Putamen (tissue), 1 donor: ENCODE data around the gene DPF3.

Experiments used
- DNase-seq: peaks from one replicate; pipeline ENCODE4 v3.0.0-alpha.2; 2016; ENCODE audit warnings: low spot score

Gene DPF3

DNA sequence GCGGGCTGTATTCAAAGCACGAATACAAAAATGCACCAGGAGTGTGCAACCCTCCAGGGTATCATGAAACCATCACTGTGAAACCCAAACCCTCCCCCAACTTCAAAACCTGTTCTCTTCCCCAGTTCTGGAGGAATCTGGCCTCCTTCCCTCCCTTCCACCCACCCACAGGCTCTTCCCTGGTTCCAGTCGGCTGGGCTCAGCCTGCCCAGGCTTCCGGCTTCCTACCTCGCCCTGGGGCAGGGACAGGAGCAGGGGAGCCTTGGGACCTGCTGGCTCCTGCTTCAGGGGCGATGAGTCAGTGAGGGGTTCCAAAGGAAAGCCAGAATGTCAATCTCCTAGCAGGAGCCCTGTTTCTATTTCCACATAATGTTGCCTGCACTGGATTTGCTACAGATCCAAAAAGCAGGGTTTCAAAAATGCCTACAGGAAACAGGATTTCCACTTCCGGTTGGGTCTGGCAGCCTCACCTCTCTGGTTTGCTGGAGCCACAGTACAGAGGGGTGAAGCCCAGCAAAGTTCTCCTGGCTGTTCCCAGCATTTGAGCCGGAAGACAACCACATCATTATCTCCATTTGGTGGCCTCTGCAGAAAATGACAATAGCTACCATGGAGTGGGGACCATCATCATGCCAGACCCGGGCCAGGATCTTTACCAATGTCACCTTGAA lies 278.3 kb downstream of the DPF3 start:
- no peak for DNase-seq

DNA sequence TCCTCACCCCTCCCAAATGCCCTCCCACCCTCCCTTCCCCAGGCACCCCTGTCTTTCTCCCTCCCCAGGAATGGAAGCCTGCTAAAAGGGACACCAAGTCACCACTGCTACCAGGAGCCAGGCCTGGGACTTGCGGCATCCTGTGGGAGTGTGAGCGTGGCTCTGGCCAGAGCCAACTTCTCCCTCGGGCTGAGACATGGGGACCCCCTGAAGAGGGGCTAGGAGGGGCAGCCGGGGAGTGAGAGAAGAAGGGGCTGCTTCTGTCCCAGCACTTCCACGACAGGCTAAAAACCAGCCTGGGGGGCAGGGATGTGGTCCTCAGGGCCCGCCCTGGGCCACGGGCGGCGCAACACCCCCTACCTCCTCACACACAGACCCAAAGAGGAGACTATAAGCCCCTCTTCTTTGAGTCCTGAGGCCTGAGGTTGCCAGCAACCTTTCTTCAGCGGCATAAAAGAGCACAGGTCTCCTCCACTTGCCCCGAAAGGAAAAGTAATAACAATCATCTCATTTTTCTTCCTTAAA lies 278.9 kb downstream of the DPF3 start:
- no peak for DNase-seq

DNA sequence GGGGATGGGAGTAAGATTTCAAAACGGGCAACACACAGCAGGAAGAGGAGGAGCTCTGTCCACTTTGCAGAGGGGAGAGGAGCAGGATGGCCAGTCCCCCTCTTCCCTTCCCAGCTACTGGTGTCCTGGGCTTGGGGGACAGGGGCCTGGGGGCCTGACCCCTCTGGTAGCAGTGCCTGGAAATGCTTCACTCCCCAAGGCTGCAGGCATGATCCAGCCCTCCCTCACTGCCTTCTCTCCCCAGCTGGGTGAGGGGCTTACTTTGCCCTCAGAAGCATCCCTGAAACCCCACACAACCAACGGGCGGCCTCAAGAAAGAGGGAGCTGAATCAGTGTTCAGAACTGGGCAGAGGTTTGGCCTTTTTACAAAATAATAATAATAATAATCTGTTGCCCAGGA lies 279.5 kb downstream of the DPF3 start:
- no peak for DNase-seq

DNA sequence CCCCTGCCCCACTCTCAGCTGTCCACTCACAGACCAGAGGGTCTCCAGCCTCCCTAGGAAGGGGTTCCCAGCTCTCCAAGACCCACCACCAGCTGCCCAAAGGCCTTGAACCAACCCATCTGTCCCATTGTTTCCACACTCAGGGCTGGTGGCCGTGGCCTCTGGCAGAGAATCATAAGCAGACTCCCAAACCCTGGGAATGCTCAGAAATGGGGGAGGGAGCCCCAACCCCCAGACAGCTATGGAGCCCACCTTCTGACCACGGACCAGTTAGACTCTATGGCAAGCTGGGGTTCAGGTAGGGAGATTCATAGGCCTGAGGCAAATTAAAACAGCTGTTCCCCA lies 280.0 kb downstream of the DPF3 start:
- DNase-seq = no peak

DNA sequence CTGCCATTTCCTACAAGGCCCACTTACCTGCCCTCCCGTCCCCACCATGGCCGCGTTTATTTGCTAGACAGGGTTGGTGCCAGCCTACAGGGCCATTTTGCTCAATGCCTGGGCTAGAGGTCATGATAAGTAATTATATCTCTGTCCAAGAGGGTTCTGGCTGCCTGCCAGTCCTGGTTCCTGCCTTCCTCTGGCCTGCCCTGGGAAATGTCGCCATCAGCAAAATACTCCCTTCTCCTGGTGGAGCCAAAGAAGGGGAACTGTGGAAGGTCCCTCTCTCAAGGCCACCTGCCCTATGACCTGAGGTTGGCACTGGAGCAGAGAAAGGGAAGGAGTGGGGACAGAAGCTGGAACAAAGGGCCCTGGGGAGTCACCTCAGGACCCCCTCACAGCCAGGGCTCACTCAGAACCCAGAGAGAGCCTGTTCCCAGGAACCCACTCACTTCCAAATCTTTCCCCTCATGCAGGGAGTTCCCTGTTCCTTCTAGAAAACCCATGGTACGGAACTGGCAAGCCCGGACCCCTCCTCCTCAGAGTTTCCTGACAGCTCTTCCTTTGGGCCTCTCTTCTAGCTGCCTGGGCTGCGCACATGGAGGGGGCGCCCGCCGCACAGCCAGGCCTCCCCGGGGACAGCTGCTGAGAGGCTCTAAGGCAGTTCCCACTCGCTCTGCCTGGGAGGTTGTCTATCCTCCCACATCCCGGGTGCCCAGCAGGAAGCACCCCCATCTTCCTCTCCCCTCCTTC lies 280.5 kb downstream of the DPF3 start:
- DNase-seq = no peak

DNA sequence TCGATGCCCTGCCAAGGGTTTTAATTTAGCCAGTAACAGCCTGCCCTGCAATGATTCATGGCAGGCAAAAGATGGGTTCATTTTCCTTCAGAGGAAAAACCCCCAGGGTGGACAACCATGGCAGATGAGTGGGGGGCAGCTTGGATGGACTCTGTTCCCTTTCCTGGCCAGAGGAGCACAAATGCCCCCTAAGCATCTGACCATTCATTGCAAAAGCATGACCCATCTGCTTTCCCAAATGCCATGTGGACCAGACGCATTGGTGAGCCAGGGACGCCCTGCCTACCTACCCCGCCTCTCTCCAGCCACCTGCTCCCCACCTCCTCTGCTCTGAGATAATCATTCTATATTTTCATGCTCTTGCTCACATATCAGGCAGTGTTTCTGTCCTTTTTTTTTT lies 281.9 kb downstream of the DPF3 start:
- no peak for DNase-seq

DNA sequence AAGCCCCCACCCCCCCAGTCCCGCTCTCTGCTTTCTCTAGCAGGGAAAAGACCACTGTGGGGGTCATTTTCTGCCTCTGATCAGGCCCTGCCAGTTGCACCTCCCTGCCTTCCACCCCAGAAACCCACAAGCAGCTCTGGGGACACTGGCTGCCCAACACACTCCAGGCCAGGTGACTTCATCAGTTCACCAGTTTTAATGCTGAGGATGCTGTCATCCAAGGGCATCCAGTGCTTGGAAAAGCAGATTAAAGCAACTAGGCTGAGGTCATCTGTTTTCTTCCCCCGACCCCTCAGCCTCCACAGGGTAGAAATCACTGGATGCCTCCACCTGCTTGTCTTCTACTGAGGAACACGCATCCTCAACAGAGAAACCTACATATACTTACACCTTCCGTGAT lies 282.4 kb downstream of the DPF3 start:
- DNase-seq = no peak

DNA sequence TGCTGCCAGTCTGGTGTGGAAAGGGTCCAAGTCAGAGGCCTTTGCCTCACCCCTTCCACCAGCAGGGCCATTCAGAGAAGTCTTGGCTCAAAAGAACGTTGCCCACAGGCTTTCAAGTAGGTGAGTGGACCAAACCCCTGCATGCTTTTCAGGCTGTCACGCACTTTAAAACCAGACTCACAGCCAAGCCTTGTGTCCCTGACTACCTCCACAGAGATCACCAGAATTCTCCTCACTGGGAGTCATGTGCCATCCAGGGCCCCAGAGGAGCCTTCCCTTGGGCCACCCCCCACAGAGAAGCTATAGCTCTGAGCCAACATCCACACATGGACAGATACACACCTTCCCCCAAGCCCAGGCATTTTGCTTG lies 283.1 kb downstream of the DPF3 start:
- no peak for DNase-seq

DNA sequence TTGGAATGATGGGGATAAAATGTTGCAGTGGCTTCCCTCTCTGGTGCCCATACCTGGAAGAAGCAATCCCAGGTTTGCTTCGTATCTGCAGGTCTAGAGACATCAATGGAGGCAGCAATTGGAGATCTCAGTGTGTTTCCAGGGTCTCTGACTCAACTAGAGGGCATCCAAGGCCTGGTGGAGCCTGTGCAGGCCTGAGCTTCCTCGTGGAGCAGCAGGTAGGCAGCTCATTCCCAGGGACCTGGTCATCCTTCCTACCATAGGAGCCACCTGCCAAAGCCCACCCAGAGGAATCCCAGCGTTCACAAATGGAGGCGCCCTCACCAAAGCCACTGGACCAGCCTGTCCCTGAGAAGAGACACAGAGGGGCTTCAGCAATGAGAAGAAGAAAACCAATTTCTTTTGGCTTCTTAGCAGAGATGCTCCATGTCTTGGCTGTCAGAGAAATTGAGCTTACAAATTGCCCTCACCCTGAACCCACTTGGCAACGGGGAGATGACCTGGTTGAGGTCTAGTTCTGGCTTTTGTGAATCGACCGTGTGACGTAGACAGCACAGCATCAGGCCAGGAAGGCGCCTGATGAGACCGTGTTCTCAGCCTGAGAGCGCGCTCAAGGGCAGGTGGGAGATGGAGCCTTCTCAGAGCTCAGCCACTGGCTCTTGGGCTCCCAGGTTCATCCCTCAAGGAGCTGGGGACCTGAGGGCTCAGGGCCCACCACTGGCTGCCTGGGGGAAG lies 283.6 kb downstream of the DPF3 start:
- no peak for DNase-seq

DNA sequence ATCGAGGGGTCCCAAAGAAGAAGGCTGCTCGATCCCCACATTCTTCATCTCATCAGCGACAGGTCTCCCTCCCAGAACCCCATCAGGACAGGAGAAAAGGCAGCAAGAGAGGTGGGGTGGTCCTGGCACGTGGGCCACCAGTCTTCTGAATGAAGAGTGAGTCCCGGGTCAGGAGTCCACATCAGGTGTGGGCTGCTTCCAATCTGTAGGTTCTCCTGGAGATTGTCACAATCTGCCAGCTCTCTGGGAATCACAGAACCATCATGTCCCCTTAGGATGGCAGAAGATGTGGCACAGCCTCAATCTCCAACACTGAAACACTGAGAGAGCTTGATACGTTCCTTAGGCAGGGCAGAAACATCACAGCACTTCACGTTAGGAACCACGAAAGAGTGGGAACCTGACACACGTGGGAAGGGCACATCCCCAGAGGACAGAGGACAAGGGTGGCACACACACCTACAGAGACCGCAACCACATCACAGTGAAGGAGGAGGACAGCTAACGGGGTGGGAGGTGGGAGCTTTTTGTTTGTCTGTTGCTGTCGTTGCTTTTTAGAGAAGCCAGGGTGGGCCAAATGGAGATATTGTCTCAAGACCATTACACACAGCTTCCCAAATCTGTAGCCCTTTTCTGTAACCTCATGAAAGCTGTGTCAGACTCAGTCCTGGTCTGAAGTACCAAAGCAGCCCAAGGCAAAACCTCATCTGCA lies 284.5 kb downstream of the DPF3 start:
- no peak for DNase-seq

DNA sequence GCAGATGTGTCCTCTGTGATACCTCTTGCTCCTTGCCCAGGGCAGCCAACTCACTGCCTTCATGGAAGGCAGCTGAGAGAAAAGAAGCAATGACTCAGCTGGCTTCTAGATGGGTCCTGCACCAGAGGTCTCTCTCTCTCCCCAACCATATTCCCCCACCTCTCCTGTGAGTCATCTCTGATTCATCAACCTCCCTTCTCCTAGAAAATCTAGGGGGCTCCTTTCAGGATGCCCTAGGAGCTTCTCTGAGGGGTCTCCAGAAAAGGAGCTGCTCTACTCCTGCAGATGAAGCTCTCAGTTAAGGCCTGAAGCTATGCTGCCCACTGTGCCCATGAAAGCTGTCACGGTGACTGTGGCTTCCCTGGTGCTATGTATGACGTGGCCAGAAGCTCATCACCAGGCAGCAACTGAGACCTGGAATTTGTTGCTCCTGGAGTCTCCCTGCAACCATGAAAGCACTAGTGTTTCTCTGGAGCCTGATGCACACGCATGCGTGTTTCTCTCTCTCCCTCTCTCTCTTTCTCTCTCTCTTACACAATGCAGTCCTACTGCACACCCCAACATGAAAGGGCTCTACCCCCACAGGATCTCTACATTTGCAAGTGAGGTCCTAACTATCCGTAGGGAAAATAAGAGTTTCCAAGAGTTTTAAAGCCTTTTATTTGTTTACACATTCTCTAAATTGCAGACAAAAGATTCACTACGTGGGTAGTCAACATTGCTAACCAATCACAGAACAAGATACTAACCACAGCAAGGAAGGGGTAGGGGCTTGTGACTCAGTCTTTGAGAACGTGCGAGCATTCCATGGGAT lies 285.3 kb downstream of the DPF3 start:
- DNase-seq = no peak

DNA sequence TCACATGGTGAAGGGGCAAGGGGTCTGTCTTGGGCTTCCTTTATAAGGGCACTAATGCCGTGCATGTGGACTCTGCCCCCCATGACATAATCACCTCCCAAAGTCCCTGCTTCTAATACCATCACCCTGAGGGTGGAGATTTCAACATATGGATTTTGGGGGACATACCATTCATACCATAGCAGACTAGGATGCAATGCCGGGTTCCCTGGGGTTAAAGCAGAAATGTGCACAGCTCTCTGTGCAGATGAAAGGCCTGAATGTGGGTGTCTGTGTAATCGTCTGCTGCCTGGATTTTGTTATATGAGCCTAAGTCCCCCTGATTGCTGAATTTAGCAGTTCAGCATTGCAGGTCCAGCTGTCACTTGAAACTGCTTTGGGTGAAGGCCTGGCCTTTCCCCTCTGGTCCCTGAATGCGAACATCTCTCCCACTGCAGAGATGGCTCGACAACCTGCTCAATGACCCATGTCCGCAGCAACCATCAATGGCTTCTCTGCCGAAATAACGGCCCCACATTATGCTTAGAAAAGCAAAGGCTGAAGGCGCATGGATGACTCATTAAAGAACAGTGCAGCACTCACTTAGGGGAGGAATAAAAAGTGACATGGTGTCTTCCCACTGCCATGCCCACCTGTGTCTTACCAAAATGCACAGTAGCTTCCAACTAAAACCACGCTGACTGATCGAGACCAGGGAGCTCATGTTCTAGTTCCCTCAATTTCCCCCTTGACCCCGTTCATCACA lies 286.3 kb downstream of the DPF3 start:
- no peak for DNase-seq

DNA sequence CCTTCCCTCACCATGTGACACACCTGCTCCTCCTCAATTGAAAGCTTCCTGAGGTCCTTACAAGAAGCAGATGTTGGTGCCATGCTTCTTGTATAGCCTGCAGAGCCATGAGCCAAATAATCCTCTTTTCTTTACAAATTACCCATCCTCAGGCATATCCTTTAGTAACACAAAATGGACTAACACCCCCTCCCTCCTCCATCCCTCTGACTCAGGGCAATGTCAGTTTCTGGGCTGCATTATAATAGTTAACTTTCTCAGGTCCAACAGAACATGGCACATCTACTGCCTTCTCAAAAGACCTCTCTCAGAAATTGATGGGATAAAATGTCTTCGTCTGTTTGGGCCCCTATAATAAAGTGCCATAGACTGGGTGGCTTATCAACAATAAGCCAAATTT lies 287.0 kb downstream of the DPF3 start:
- no peak for DNase-seq

DNA sequence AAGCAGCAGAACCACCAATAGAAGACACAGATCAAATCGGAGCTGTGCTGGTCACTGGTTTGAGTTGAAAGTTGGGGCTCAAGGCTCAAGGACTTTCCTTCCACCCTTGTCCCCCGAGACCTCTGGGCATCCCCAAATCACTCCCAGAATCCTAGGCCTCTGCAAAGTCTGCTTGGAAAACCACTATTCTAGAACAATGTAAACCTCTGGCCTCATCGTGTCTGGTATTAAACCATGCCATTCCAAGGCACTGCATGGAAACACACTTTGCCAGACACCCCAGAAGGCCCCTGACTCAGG lies 288.0 kb downstream of the DPF3 start:
- no peak for DNase-seq

DNA sequence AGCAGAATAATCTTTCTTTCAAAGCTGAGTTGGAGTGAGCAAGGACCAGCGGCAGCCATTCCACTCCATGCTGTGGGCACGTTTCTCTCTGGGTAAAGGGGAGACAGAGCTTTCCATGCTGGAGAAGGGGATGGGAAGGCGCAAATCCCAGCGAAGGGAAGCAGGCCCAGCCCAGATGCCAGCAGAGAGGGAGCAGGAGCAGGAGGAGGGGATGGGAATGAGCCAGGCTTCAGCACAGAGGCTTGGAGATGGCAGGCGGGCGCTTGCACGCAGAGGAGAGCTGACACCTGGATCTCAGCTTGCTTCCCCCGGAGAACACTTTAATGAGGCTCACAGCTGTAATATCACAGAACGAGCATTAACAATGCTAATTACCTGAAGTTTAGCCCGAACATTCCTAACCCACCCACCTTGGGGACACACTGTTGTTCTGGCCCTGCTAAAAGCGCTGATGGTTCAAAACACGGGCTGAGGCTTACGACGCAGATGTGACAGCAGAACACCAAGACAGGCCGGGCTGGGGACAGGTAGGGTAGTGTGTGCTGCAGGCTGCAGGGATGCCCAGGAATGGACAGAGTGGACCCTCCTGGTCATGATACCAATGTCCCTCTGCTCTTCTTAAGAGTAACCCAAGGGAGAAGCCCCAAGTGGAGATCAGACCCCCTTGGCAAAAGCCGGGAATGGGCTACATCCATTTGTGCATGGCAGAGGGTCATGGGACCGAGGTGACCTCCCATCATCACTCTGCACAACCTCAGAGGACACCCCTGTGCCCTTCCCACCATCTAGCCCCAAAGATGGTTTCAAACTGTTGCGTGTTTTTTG lies 288.6 kb downstream of the DPF3 start:
- no peak for DNase-seq

DNA sequence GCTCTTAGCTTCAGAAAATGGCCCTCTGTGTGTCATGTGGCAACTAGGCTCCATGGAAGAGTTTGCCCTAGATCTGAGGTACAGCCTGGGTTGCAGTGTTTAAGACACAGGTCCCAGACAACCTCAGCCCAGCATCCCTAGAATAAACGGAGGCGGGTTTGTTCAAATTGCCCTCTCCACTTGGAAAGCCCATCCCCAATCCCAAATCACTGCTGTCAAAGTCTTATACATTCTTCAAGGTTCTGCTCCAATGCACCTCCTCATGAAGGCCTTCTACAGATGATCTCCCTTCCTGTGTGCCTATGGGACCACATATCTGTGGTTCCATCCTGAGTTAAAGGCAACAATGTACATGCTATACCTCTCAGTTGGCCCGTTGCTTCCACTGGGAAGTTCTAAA lies 289.8 kb downstream of the DPF3 start:
- no peak for DNase-seq

DNA sequence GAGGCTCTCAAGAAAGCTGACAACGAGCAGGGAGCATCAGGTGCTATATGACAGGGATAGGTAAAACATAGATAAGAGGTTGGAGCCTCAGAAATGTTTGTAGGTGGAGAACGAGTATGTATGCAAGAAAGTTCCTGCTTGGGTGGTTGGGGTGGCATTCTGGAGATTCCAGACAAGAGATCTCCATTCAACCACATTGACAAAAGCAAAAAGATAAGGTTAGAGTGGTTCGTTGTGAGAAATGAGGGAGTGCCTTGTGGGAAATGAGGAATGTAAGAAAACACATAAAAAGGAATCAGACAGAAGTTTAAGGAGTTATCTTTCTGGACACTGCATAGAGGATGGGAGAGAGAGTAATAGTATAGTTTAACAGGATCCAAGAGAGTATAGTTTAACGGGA lies 290.3 kb downstream of the DPF3 start:
- DNase-seq = no peak

DNA sequence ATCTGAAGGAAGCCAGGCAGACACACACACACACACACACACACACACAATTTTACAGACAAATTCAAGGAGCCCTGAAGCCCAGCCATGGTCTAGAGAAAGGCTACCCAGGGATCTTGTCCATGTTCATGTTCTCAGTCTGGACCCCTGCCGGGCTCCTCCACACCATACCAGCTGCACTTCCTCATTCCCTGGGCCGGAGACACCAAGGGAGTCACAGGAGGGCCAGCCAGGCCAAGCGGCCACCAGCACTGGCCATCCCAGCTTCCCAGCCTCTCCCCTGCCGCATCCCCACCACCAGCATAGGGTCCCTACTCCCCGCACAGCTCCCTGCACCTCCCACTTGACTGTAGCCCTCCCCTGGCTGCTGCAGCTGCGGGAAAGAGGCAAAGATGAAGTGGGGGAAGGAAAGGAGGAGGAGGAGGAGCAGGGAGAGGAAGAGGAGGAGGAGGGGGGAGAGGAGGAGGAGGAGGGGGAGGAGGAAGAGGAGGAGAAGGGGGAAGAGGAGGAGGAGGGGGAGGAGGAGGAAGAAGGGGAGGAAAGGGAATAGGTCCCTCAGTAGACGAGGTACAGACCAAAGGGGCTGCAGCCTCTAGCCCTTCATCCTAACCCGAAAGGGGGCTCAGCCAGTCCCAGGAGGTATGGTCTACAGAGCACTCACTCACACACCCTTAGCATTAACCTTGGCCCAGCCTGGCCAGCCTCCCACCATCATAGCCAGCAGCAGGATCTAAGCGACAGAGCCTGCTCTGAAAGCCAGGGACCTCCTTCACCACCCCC lies 293.2 kb downstream of the DPF3 start:
- DNase-seq = no peak
